ENCODE results near the gene UBL5.

The UBL5 gene

DNA sequence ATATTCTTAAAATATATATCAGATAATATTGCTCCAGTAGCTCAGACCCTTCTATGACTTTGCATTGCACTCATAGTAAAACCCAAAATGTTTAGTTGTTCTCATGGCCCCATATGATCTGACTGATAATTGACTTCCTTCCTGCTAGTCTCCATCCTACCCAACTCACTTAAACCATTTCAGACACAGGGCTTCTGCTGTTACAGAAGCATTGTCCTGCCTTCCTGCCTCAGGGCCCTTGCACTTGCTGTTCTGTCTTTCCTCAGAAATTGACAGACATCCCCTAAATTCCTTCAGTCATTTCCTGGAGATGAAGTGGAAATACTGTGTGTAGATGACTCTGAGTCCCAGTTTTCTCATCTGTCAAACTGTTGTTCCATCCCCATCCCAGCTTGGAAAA, 28.6 kb upstream of the UBL5 start:
- TF ChIP-seq, protein P1, sequence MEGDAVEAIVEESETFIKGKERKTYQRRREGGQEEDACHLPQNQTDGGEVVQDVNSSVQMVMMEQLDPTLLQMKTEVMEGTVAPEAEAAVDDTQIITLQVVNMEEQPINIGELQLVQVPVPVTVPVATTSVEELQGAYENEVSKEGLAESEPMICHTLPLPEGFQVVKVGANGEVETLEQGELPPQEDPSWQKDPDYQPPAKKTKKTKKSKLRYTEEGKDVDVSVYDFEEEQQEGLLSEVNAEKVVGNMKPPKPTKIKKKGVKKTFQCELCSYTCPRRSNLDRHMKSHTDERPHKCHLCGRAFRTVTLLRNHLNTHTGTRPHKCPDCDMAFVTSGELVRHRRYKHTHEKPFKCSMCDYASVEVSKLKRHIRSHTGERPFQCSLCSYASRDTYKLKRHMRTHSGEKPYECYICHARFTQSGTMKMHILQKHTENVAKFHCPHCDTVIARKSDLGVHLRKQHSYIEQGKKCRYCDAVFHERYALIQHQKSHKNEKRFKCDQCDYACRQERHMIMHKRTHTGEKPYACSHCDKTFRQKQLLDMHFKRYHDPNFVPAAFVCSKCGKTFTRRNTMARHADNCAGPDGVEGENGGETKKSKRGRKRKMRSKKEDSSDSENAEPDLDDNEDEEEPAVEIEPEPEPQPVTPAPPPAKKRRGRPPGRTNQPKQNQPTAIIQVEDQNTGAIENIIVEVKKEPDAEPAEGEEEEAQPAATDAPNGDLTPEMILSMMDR (IDR thresholded peaks at IDR 0.05): no peak
- Histone ChIP-seq H3K4me1 (no peaks in the 10 kb centered on the region), H3K9ac (no peak overlapping the region), H3K79me2 (no peaks in the 10 kb centered on the region), H3K27me3 (ENCODE audit: control insufficient read depth, insufficient read depth, low read length) (no peaks in the 10 kb centered on the region), H3K4me3 (ENCODE audit: low read depth, low read length) (no peak overlapping the region), H3K4me2 (ENCODE audit: low read length) (no peak overlapping the region), H2AFZ (no peak overlapping the region), H3K27ac (no peak overlapping the region), H3K36me3 (ENCODE audit: control insufficient read depth, insufficient read depth, low read length) (no peaks in the 10 kb centered on the region), H3K9me3 (ENCODE audit: control insufficient read depth, low read length) (no peaks in the 10 kb centered on the region)

DNA sequence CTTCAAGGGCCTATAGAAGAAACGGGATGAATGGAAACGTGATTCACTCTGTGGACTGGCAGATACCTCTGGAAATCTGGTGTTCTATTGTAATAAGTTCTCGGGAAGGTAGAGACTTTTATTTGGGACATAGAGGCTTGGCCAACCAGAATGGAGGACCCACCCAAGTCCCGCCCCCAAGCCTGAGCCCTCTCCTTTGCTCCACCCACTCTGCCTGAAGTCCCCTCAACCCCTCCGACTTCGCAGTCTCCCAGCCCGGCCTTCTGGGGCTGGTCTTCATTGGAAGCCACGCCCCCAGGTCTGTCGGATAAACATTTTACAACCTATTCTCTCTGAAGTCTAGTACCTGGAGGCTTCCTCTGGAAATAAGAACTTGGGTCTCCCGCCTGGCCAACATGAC, 25.7 kb upstream of the UBL5 start:
- TF ChIP-seq, protein P1 (IDR thresholded peaks at IDR 0.05): no peak
- H3K4me2 ChIP-seq (ENCODE audit: low read length): no peak overlapping the region
- no peak overlapping the region for H2AFZ ChIP-seq
- H3K36me3 ChIP-seq (ENCODE audit: control insufficient read depth, insufficient read depth, low read length): no peaks in the 10 kb centered on the region
- no peak overlapping the region for H3K9ac ChIP-seq
- H3K4me3 ChIP-seq (ENCODE audit: low read depth, low read length): no peak overlapping the region
- H3K4me1 ChIP-seq: no peaks in the 10 kb centered on the region
- H3K27ac ChIP-seq: no peak overlapping the region
- no peaks in the 10 kb centered on the region for H3K79me2 ChIP-seq
- no peaks in the 10 kb centered on the region for H3K27me3 ChIP-seq (ENCODE audit: control insufficient read depth, insufficient read depth, low read length)
- no peaks in the 10 kb centered on the region for H3K9me3 ChIP-seq (ENCODE audit: control insufficient read depth, low read length)

DNA sequence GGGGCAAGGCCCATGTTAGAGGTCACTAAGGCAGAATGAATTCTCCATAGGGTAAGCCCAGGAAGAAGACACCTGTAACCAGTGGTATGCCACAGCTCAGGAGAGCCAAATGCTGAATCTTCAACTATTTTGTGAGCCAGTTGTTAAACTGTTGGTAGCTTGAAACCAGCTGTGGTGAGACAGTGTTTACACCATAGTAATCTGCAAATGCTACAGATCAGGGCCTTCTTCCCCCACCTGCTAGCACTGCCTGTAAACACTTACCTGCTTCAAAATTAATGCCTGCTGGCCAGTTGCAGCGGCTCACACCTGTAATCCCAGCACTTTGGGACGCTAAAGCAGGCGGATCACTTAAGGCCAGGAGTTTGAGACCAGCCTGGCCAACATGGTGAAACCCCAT, 20.9 kb upstream of the UBL5 start:
- H3K4me2 ChIP-seq (ENCODE audit: low read length): no peak overlapping the region
- H3K27me3 ChIP-seq (ENCODE audit: control insufficient read depth, insufficient read depth, low read length): no peaks in the 10 kb centered on the region
- no peaks in the 10 kb centered on the region for H3K9me3 ChIP-seq (ENCODE audit: control insufficient read depth, low read length)
- no peaks in the 10 kb centered on the region for H3K79me2 ChIP-seq
- H3K4me3 ChIP-seq (ENCODE audit: low read depth, low read length): no peak overlapping the region
- no peak overlapping the region for H2AFZ ChIP-seq
- H3K36me3 ChIP-seq (ENCODE audit: control insufficient read depth, insufficient read depth, low read length): no peaks in the 10 kb centered on the region
- no peak overlapping the region for H3K9ac ChIP-seq
- TF ChIP-seq, protein P1 (IDR thresholded peaks at IDR 0.05): no peak
- no peaks in the 10 kb centered on the region for H3K4me1 ChIP-seq
- H3K27ac ChIP-seq: no peak overlapping the region

DNA sequence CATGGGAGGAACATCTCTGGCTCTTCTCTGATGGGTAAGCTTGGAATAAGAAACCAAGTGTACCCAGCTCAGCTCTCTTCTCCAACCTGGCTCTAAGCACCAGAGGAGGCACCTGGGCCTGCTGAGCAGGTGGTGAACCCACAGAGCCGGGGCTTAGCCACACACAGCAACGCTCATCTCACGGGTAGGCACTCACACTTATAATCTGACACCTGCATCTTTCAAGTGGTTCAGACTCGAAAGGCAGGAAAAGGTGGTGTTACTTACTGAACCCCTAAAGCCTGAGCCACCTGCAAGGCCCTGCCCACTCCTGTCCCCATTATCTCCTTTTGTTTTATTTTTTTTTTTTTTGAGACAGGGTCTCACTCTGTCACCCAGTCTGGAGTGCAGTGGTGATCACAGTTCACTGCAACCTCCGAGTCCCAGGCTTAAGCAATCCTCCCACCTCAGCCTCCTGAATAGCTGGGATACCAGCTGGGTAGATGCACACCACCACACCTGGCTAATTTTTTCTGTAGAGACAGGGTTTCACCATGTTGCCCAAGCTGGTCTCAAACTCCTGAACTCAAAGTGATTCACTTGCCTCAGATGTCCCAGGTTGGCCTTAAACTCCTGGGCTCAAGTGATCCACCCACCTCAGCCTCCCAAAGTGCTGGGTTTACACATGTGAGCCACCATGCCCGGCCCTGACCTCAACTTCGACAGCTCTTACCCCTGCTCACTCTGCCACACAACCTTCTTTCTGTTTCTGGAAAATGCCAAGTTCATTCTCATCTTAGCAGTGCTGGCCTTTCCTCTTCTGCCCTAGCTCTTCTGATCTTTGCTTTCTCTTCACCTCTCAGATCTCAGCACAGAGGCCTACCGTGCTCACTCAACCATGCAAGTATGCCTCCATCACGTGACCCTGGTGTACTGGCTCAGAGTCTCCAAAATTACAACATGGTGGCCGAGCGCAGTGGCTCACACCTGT, 18.6 kb upstream of the UBL5 start:
- H3K27ac ChIP-seq: no peak overlapping the region
- H2AFZ ChIP-seq: no peak overlapping the region
- H3K36me3 ChIP-seq (ENCODE audit: control insufficient read depth, insufficient read depth, low read length): no peaks in the 10 kb centered on the region
- H3K4me3 ChIP-seq (ENCODE audit: low read depth, low read length): no peak overlapping the region
- no peak overlapping the region for H3K4me2 ChIP-seq (ENCODE audit: low read length)
- no peaks in the 10 kb centered on the region for H3K27me3 ChIP-seq (ENCODE audit: control insufficient read depth, insufficient read depth, low read length)
- H3K9me3 ChIP-seq (ENCODE audit: control insufficient read depth, low read length): no peaks in the 10 kb centered on the region
- no peaks in the 10 kb centered on the region for H3K4me1 ChIP-seq
- peaks cover 2% of the 10 kb centered on the region for H3K79me2 ChIP-seq
- TF ChIP-seq, protein P1 (IDR thresholded peaks at IDR 0.05): no peak
- no peak overlapping the region for H3K9ac ChIP-seq

DNA sequence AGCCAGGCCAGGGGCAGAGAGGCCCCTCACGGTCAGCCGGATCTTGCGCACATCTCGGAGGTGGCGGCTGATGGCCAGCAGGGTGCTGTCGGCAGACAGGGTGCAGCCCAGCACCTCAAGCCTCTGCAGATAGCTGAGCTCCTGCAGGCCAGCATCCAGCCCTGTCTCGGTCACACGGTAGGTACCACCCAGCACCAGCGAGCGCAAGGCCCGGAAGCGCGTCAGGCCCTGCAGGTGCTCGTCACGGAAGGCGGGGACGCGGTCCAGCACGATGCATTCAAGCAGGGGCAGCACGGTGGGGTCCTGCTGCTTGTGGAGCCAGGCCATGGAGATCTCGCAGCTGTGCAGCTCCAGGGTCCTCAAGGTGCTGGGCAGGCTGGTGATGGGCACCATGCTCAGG, 16.6 kb upstream of the UBL5 start:
- Histone ChIP-seq H3K9me3 (ENCODE audit: control insufficient read depth, low read length) (no peaks in the 10 kb centered on the region), H3K36me3 (ENCODE audit: control insufficient read depth, insufficient read depth, low read length) (no peaks in the 10 kb centered on the region)
- TF ChIP-seq, protein P1 (IDR thresholded peaks at IDR 0.05): no peak

More for the DNA sequence above, 16.6 kb upstream of the UBL5 start:
- Histone ChIP-seq H3K79me2 (peaks cover 5% of the 10 kb centered on the region), H3K9ac (no peak overlapping the region), H3K27ac (no peak overlapping the region), H3K27me3 (ENCODE audit: control insufficient read depth, insufficient read depth, low read length) (no peaks in the 10 kb centered on the region), H3K4me3 (ENCODE audit: low read depth, low read length) (no peak overlapping the region), H3K4me1 (no peaks in the 10 kb centered on the region), H2AFZ (no peak overlapping the region), H3K4me2 (ENCODE audit: low read length) (no peak overlapping the region)
